ENCODE measurements around the gene TMEM132C.

The TMEM132C gene

DNA sequence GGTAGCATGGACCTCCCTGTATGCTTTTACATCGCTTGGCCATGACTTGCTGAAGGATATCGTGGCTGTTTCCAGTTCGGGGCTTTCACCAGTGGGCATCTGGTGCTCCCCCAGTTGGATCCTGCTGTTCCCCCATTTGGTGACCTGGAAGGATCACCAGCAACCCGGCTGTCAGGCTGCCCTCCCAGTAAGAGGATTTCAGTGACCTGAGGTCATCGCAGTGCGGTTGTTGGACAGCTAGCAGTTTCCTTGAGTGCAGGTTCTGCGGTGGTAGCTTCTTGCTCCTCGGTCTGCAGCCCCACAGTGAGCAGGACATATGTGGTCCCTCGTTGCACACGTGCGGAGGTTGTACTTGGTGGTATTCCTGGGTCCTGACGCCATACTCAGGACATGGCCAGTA, 58.7 kb downstream of the TMEM132C start:
- no peak for DNase-seq (ENCODE audit: low read depth in 1 of 2, low spot score in 1 of 2)
- Histone ChIP-seq H3K27me3 (ENCODE audit: insufficient read depth, poor library complexity, severe bottlenecking) (no peaks in the 10 kb centered on the region), H3K4me3 (replicated peaks; ENCODE audit: insufficient read depth, low read length) (no peak overlapping the region), H3K27ac (replicated peaks) (no peak overlapping the region)
- TF ChIP-seq, protein P1, sequence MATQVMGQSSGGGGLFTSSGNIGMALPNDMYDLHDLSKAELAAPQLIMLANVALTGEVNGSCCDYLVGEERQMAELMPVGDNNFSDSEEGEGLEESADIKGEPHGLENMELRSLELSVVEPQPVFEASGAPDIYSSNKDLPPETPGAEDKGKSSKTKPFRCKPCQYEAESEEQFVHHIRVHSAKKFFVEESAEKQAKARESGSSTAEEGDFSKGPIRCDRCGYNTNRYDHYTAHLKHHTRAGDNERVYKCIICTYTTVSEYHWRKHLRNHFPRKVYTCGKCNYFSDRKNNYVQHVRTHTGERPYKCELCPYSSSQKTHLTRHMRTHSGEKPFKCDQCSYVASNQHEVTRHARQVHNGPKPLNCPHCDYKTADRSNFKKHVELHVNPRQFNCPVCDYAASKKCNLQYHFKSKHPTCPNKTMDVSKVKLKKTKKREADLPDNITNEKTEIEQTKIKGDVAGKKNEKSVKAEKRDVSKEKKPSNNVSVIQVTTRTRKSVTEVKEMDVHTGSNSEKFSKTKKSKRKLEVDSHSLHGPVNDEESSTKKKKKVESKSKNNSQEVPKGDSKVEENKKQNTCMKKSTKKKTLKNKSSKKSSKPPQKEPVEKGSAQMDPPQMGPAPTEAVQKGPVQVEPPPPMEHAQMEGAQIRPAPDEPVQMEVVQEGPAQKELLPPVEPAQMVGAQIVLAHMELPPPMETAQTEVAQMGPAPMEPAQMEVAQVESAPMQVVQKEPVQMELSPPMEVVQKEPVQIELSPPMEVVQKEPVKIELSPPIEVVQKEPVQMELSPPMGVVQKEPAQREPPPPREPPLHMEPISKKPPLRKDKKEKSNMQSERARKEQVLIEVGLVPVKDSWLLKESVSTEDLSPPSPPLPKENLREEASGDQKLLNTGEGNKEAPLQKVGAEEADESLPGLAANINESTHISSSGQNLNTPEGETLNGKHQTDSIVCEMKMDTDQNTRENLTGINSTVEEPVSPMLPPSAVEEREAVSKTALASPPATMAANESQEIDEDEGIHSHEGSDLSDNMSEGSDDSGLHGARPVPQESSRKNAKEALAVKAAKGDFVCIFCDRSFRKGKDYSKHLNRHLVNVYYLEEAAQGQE (IDR thresholded peaks at IDR 0.05; ENCODE audit: insufficient replicate concordance, low read depth): no peak
- no peak for TF ChIP-seq POLR2AphosphoS5 (IDR thresholded peaks at IDR 0.05; ENCODE audit: low read depth)

DNA sequence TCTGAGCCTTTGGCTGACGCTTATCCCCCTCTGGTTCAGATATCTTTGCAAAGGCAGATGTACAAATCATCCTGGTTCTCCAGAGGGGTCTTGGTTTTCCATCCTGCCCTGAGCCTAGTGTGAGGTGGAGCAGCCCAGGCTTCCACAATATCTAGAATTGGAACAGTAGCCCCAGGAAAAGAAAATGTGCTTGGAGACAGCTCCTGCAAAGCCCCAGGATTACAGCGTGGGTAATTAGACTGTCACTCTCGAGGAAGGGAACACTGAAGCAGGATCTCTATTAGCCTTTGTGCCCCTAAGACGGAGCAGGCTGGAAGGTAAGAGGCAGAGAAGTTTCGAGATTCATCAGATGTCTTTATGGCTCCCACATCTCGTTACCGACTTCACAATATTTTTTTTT, 59.4 kb downstream of the TMEM132C start:
- no peak overlapping the region for H3K27ac ChIP-seq (replicated peaks)
- no peak overlapping the region for H3K4me3 ChIP-seq (replicated peaks; ENCODE audit: insufficient read depth, low read length)
- DNase-seq (ENCODE audit: low read depth in 1 of 2, low spot score in 1 of 2): no peak
- H3K27me3 ChIP-seq (ENCODE audit: insufficient read depth, poor library complexity, severe bottlenecking): no peaks in the 10 kb centered on the region
- TF ChIP-seq, protein P1 (IDR thresholded peaks at IDR 0.05; ENCODE audit: insufficient replicate concordance, low read depth): no peak
- TF ChIP-seq, protein P2, sequence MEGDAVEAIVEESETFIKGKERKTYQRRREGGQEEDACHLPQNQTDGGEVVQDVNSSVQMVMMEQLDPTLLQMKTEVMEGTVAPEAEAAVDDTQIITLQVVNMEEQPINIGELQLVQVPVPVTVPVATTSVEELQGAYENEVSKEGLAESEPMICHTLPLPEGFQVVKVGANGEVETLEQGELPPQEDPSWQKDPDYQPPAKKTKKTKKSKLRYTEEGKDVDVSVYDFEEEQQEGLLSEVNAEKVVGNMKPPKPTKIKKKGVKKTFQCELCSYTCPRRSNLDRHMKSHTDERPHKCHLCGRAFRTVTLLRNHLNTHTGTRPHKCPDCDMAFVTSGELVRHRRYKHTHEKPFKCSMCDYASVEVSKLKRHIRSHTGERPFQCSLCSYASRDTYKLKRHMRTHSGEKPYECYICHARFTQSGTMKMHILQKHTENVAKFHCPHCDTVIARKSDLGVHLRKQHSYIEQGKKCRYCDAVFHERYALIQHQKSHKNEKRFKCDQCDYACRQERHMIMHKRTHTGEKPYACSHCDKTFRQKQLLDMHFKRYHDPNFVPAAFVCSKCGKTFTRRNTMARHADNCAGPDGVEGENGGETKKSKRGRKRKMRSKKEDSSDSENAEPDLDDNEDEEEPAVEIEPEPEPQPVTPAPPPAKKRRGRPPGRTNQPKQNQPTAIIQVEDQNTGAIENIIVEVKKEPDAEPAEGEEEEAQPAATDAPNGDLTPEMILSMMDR (IDR thresholded peaks at IDR 0.05; ENCODE audit: insufficient read depth, low read length): no peak
- TF ChIP-seq POLR2AphosphoS5 (IDR thresholded peaks at IDR 0.05; ENCODE audit: low read depth) (no peak), GABPA (IDR thresholded peaks at IDR 0.05; ENCODE audit: low read depth) (no peak), SPI1 (IDR thresholded peaks at IDR 0.05; ENCODE audit: borderline replicate concordance, low read depth) (no peak)

DNA sequence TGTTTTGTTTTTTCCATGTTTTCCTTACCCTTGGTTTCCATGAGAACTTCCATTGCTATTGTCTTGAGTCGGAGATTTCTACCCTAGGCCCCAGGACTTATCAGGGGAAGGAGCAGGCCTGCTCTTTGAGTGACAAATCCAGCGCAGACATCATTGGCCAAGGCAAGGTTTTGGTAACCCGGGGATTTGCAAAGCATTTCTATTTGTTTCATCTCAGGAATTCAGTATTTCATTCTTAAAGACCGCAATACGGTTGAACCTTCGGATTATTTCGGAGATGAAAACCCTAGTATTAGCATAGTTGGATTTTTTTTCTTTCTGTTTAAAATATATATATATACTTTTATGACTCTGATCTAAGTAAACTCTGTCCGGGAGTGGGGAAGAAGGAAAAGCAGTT, 62.0 kb downstream of the TMEM132C start:
- TF ChIP-seq GABPA (IDR thresholded peaks at IDR 0.05; ENCODE audit: low read depth) (no peak), SPI1 (IDR thresholded peaks at IDR 0.05; ENCODE audit: borderline replicate concordance, low read depth) (no peak)
- TF ChIP-seq, protein P1 (IDR thresholded peaks at IDR 0.05; ENCODE audit: insufficient replicate concordance, low read depth): no peak
- no peak for DNase-seq (ENCODE audit: low read depth in 1 of 2, low spot score in 1 of 2)
- no peaks in the 10 kb centered on the region for H3K27me3 ChIP-seq (ENCODE audit: insufficient read depth, poor library complexity, severe bottlenecking)
- H3K4me3 ChIP-seq (replicated peaks; ENCODE audit: insufficient read depth, low read length): no peak overlapping the region
- no peak overlapping the region for H3K27ac ChIP-seq (replicated peaks)

DNA sequence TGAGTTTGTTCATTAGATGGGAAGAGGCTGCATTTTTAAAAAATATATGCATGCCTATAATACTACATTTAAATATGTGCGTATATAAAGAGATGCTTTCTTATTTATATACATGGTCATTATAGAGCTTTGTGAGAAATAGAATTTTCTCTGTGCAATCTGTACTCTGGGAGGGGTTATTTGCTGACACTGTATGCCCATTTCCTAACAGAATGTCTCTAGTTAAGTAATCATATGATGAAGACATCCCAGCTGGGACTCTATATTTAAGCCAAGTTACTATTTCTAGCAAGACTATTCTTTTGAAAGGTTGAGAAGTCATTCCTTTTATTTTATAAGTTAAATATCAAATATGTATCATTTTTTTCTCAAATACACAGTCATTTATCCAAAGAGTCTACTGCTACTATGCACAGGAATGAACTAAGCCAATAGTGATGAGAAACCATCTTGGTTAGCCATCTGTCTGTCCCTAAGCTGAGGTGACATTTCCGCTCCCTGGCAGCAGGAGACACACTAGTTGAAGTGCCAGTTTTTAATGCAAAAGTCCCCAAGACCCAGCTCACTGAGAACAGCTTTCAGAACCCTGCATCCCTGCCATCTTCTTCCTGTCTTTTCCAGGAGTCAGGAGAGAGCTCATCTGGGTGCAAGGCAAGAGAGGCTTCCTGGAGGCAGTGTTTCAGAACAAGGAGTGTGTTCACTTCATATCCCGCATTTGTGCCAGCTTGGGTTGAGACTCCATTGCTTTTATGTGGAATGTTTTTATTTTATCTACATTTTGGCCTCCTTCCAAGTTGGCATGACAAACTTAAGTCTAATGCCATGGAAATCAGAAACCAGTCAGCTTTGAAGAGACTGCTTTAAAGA, 69.5 kb downstream of the TMEM132C start:
- H3K27me3 ChIP-seq (ENCODE audit: insufficient read depth, poor library complexity, severe bottlenecking): no peaks in the 10 kb centered on the region
- H3K27ac ChIP-seq (replicated peaks): no peak overlapping the region
- H3K4me3 ChIP-seq (replicated peaks; ENCODE audit: insufficient read depth, low read length): no peak overlapping the region
- TF ChIP-seq, protein P2 (IDR thresholded peaks at IDR 0.05; ENCODE audit: insufficient read depth, low read length): no peak
- TF ChIP-seq, protein P1 (IDR thresholded peaks at IDR 0.05; ENCODE audit: insufficient replicate concordance, low read depth): no peak
- TF ChIP-seq POLR2AphosphoS5 (IDR thresholded peaks at IDR 0.05; ENCODE audit: low read depth) (no peak), SPI1 (IDR thresholded peaks at IDR 0.05; ENCODE audit: borderline replicate concordance, low read depth) (no peak), GABPA (IDR thresholded peaks at IDR 0.05; ENCODE audit: low read depth) (no peak)
- no peak for DNase-seq (ENCODE audit: low read depth in 1 of 2, low spot score in 1 of 2)

Measured in HL-60 (cell line).